ENCODE data around the gene EPB41L4A. TPM values are rescaled to one million over a fixed set of nuclear protein-coding genes. Genes with fewer than 3 reads are reported as not detected.

EPB41L4A gene
- total and polyA plus RNA-seq, 2 donors (not counting 1 experiment from before 2014, with no cell fraction given) = 0.23 to 0.50 TPM

DNA sequence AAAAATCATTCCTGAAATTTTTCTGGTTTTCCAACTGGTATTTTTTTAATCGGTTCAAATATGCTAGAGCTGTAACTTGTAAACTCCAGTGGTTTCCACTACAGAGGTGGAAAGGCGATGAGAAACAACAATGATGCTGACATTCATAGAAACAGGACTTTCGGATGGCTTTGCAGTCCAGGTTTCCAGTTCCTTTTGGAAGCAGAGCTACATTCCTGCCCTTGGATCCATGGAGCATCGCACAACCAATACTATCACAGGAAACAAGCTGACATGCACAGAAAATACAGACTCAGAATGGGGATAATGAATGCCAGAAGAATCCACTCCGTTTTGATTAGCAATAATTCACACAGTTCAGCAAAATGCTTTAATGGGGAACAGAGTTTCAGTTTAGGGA, 140.0 kb downstream of the EPB41L4A start:
- H3K4me1 ChIP-seq (ENCODE audit: control insufficient read depth, extremely low read depth, insufficient read depth, low read length) = no peaks in the 10 kb centered on the region
- no peak overlapping the region for H3K27ac ChIP-seq (ENCODE audit: insufficient read depth, low read length)
- H2AFZ ChIP-seq (ENCODE audit: low read length) = no peak overlapping the region
- H3K4me2 ChIP-seq (ENCODE audit: extremely low read depth, insufficient read depth, low read length) = no peak overlapping the region
- H3K4me3 ChIP-seq (replicated peaks in 1 of 4; ENCODE audit: control extremely low read depth in 1 of 4, insufficient read depth in 1 of 4, low read depth in 3 of 4, low read length in 4 of 4) = no peak overlapping the region
- H3K36me3 ChIP-seq (ENCODE audit: control insufficient read depth, insufficient read depth, low read length) = no peaks in the 10 kb centered on the region
- no peaks in the 10 kb centered on the region for H4K20me1 ChIP-seq (ENCODE audit: control insufficient read depth, extremely low read depth, insufficient read depth, low read length)
- no peak for TF ChIP-seq EZH2 (IDR thresholded peaks at IDR 0.05; ENCODE audit: low read length, missing control alignments)
- TF ChIP-seq, protein P1, sequence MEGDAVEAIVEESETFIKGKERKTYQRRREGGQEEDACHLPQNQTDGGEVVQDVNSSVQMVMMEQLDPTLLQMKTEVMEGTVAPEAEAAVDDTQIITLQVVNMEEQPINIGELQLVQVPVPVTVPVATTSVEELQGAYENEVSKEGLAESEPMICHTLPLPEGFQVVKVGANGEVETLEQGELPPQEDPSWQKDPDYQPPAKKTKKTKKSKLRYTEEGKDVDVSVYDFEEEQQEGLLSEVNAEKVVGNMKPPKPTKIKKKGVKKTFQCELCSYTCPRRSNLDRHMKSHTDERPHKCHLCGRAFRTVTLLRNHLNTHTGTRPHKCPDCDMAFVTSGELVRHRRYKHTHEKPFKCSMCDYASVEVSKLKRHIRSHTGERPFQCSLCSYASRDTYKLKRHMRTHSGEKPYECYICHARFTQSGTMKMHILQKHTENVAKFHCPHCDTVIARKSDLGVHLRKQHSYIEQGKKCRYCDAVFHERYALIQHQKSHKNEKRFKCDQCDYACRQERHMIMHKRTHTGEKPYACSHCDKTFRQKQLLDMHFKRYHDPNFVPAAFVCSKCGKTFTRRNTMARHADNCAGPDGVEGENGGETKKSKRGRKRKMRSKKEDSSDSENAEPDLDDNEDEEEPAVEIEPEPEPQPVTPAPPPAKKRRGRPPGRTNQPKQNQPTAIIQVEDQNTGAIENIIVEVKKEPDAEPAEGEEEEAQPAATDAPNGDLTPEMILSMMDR (conservative IDR thresholded peaks at IDR 0.05 in 1 of 2, IDR thresholded peaks at IDR 0.05 in 1 of 2; ENCODE audit: low read depth in 1 of 2, low read length in 2 of 2) = no peak
- no peak for DNase-seq (ENCODE audit: low read depth in 2 of 2)
- H3K79me2 ChIP-seq (ENCODE audit: control insufficient read depth, insufficient read depth, low read length) = no peaks in the 10 kb centered on the region
- H3K9me3 ChIP-seq (ENCODE audit: control insufficient read depth, insufficient read depth, low read depth, low read length) = no peaks in the 10 kb centered on the region
- H3K27me3 ChIP-seq (ENCODE audit: control insufficient read depth, insufficient read depth, low read length) = no peaks in the 10 kb centered on the region
- H3K9ac ChIP-seq (ENCODE audit: insufficient read depth, low read length) = no peak overlapping the region

DNA sequence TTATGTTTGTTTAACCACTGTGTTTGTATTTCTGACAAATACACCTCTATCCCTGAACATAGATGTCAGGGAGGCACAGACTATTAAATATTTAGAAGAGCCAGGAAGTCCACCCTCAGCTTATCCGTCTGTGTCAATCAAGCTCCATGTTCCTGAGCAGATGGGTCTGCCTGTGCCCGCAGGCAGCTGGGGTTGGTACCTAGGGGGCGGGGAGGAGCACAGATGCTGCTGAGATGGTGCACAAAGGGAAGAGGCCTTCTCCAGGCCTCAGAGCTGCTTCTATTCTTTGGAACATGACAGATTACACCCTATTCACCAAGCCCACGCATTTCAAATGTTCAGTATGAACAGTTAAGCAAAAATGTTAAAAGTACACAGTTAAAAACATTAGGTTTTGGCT, 142.1 kb downstream of the EPB41L4A start:
- no peaks in the 10 kb centered on the region for H3K79me2 ChIP-seq (ENCODE audit: control insufficient read depth, insufficient read depth, low read length)
- no peak overlapping the region for H2AFZ ChIP-seq (ENCODE audit: low read length)
- TF ChIP-seq EZH2 (IDR thresholded peaks at IDR 0.05; ENCODE audit: low read length, missing control alignments) = no peak
- TF ChIP-seq, protein P1 (conservative IDR thresholded peaks at IDR 0.05 in 1 of 2, IDR thresholded peaks at IDR 0.05 in 1 of 2; ENCODE audit: low read depth in 1 of 2, low read length in 2 of 2) = no peak
- H3K9me3 ChIP-seq (ENCODE audit: control insufficient read depth, insufficient read depth, low read depth, low read length) = no peaks in the 10 kb centered on the region
- no peak overlapping the region for H3K27ac ChIP-seq (ENCODE audit: insufficient read depth, low read length)
- H4K20me1 ChIP-seq (ENCODE audit: control insufficient read depth, extremely low read depth, insufficient read depth, low read length) = no peaks in the 10 kb centered on the region
- H3K4me1 ChIP-seq (ENCODE audit: control insufficient read depth, extremely low read depth, insufficient read depth, low read length) = no peaks in the 10 kb centered on the region
- no peaks in the 10 kb centered on the region for H3K27me3 ChIP-seq (ENCODE audit: control insufficient read depth, insufficient read depth, low read length)
- no peak overlapping the region for H3K4me3 ChIP-seq (replicated peaks in 1 of 4; ENCODE audit: control extremely low read depth in 1 of 4, insufficient read depth in 1 of 4, low read depth in 3 of 4, low read length in 4 of 4)
- no peak overlapping the region for H3K4me2 ChIP-seq (ENCODE audit: extremely low read depth, insufficient read depth, low read length)
- no peak for DNase-seq (ENCODE audit: low read depth in 2 of 2)
- H3K9ac ChIP-seq (ENCODE audit: insufficient read depth, low read length) = no peak overlapping the region
- no peaks in the 10 kb centered on the region for H3K36me3 ChIP-seq (ENCODE audit: control insufficient read depth, insufficient read depth, low read length)

DNA sequence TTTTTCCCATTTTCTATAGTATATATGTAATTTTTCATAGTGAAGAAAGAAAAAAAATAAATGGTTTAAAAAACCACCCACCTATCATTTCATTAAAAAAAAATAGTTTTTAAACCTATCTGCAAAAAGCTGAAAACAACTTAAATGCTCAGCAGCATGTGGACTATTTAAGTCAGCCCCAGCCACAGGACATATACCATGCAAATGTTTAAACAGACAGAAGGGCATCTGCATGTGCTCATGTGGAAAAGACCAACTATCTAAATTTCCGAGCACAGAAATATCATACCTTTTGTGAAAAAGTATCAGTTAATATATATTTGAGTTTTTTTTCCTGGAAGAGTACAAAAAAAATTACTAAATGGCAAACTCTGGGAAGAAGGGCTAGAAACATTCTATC, 143.4 kb downstream of the EPB41L4A start:
- DNase-seq (ENCODE audit: low read depth in 2 of 2) = no peak
- H2AFZ ChIP-seq (ENCODE audit: low read length) = no peak overlapping the region
- no peak for TF ChIP-seq EZH2 (IDR thresholded peaks at IDR 0.05; ENCODE audit: low read length, missing control alignments)
- TF ChIP-seq, protein P1 (conservative IDR thresholded peaks at IDR 0.05 in 1 of 2, IDR thresholded peaks at IDR 0.05 in 1 of 2; ENCODE audit: low read depth in 1 of 2, low read length in 2 of 2) = no peak

More for the DNA sequence above, 143.4 kb downstream of the EPB41L4A start:
- Histone ChIP-seq H3K36me3 (ENCODE audit: control insufficient read depth, insufficient read depth, low read length) (no peaks in the 10 kb centered on the region), H3K27me3 (ENCODE audit: control insufficient read depth, insufficient read depth, low read length) (no peaks in the 10 kb centered on the region), H3K9me3 (ENCODE audit: control insufficient read depth, insufficient read depth, low read depth, low read length) (no peaks in the 10 kb centered on the region), H3K79me2 (ENCODE audit: control insufficient read depth, insufficient read depth, low read length) (no peaks in the 10 kb centered on the region), H4K20me1 (ENCODE audit: control insufficient read depth, extremely low read depth, insufficient read depth, low read length) (no peaks in the 10 kb centered on the region), H3K4me3 (replicated peaks in 1 of 4; ENCODE audit: control extremely low read depth in 1 of 4, insufficient read depth in 1 of 4, low read depth in 3 of 4, low read length in 4 of 4) (no peak overlapping the region), H3K4me2 (ENCODE audit: extremely low read depth, insufficient read depth, low read length) (no peak overlapping the region), H3K4me1 (ENCODE audit: control insufficient read depth, extremely low read depth, insufficient read depth, low read length) (no peaks in the 10 kb centered on the region), H3K27ac (ENCODE audit: insufficient read depth, low read length) (no peak overlapping the region), H3K9ac (ENCODE audit: insufficient read depth, low read length) (no peak overlapping the region)

Data from fibroblast of lung (primary cell).